Transverse colon (tissue), 4 donors: ENCODE results near the gene HOXB13. TPM values are rescaled to one million over a fixed set of nuclear protein-coding genes. Genes with fewer than 3 reads are reported as not detected.

Experiments used
- DNase-seq: peaks from one replicate; pipeline ENCODE4 v3.0.0-alpha.2; 2019
- H3K27ac ChIP-seq, 4 donors: fragments of 200-600 bp; sonication (generic); 2 replicates each; pipeline ENCODE4 v1.5.1; 2016 to 2018; ENCODE audit warnings: inconsistent platforms in 4 of 4
- H3K27me3 ChIP-seq: fragments of 200-600 bp; sonication (generic); 2 replicates; pipeline ENCODE4 v1.5.1; 2017; ENCODE audit warnings: inconsistent platforms
- H3K36me3 ChIP-seq, 4 donors: fragments of 200-600 bp; sonication (generic); 2 replicates each; pipeline ENCODE4 v1.5.1; 2017 to 2019; ENCODE audit warnings: inconsistent platforms in 4 of 4
- H3K4me1 ChIP-seq, 4 donors: fragments of 200-600 bp; sonication (generic); 2 replicates each; pipeline ENCODE4 v1.5.1; 2017 to 2020; ENCODE audit warnings: inconsistent platforms in 4 of 4
- H3K4me3 ChIP-seq, 4 donors: fragments of 200-600 bp; sonication (generic); 1 replicate in 1 of 4; 2 replicates in 3 of 4; pipeline versions ENCODE4 v1.5.1 to v1.6.1; 2017 to 2019; ENCODE audit warnings: inconsistent platforms in 4 of 4
- H3K9me3 ChIP-seq, 2 donors: fragments of 200-600 bp; sonication (generic); 2 replicates each; pipeline ENCODE4 v1.5.1; 2017 to 2019; ENCODE audit warnings: inconsistent platforms in 2 of 2
- EP300 ChIP-seq: sonication (generic); formaldehyde crosslinking; IDR thresholded peaks from one replicate; pipeline ENCODE4 v1.6.1; 2017; ENCODE audit warnings: antibody characterized with exemption, low read depth
- POLR2A ChIP-seq: fragments of 450-650 bp; IDR thresholded peaks from one replicate; pipeline ENCODE4 v1.6.1; 2016; ENCODE audit warnings: antibody characterized with exemption, mild to moderate bottlenecking, moderate library complexity
- POLR2AphosphoS5 ChIP-seq, 3 donors: sonication (generic); formaldehyde crosslinking; IDR thresholded peaks; one replicate each; pipeline ENCODE4 v1.6.1; 2016; ENCODE audit warnings: antibody characterized with exemption in 3 of 3
- WGBS, 2 donors: methylation state at CpG; one replicate each; pipeline ENCODE4 v1.1.5; 2018; ENCODE audit warnings: low coverage in 1 of 2; 5-methylcytosine and 5-hydroxymethylcytosine counted together
- in situ Hi-C, 4 donors: fragments of 200-750 bp; cut with MboI; loops; one replicate each; pipeline versions ENCODE4 v1.15.0 to v1.15.1; 2017; ENCODE audit warnings: low sequenced_read_pairs in 3 of 4, low pct_ligation_motif_present in 1 of 4, low pct_unique_long_range_greater_than_20kb in 1 of 4
- intact Hi-C: fragments of 100-400 bp; cut with DNase I; formaldehyde crosslinking; loops from one replicate; pipeline ENCODE4 v1.15.1; 2023; ENCODE audit warnings: low total_unique reads
- total RNA-seq, 4 donors: library from RNA; depleted of rRNA; stranded (reverse); fragments of >200 nt; gene quantifications; one replicate each; pipeline ENCODE4 v1.1.0, GENCODE V29; 2016
- TF ChIP-seq, protein P1 (sequence below), 5 experiments: fragments of 200-600 bp in 3 of 5; fragments of 450-650 bp in 2 of 5; sonication (generic) in 3 of 5; IDR thresholded peaks; 1 replicate in 2 of 5; 2 replicates in 3 of 5; pipeline ENCODE4 v1.5.1; 2016 to 2017; ENCODE audit warnings: antibody characterized with exemption in 5 of 5, inconsistent platforms in 3 of 5, mild to moderate bottlenecking in 2 of 5, moderate library complexity in 1 of 5

Gene HOXB13
- total RNA-seq, 4 donors from 2014 or later = 1.2 to 5.7 (median 3.5) TPM

DNA sequence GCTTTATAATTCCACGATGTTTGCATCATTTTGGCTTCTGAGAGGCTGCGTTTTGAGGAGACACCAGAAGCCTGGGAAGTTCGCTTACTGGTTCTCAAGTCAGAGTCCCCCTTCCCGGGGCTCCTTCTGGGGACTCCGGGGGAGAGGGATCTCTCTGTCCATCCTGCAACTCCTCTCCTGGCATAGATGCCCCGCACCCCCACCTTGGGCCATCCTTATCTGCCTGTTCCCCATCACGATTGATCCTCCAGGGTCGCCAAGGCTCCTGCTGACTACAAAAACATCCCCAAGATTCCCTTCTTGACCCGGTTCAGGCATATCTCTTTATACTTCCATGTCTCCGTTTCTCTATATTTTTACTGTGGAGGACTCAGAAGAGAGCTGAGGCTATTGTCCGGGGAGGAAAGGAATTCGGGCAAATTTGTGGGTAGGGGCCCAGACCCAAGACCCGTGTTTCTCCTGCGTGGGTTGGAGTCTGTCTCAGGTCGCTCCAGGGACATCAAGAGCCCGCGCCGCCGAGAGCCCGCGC is 18.4 kb upstream of the HOXB13 start:
- TF ChIP-seq POLR2AphosphoS5 (IDR thresholded peaks at IDR 0.05) (no peak), EP300 (no peak), POLR2A (no peak)
- TF ChIP-seq, protein P1, sequence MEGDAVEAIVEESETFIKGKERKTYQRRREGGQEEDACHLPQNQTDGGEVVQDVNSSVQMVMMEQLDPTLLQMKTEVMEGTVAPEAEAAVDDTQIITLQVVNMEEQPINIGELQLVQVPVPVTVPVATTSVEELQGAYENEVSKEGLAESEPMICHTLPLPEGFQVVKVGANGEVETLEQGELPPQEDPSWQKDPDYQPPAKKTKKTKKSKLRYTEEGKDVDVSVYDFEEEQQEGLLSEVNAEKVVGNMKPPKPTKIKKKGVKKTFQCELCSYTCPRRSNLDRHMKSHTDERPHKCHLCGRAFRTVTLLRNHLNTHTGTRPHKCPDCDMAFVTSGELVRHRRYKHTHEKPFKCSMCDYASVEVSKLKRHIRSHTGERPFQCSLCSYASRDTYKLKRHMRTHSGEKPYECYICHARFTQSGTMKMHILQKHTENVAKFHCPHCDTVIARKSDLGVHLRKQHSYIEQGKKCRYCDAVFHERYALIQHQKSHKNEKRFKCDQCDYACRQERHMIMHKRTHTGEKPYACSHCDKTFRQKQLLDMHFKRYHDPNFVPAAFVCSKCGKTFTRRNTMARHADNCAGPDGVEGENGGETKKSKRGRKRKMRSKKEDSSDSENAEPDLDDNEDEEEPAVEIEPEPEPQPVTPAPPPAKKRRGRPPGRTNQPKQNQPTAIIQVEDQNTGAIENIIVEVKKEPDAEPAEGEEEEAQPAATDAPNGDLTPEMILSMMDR (IDR thresholded peaks at IDR 0.05) = no peak
- Histone ChIP-seq H3K36me3 (no peaks in the 10 kb centered on the region), H3K27ac (no peak overlapping the region), H3K9me3 (no peaks in the 10 kb centered on the region), H3K4me1 (peaks cover 0 to 4% (median 2%) of the 10 kb centered on the region in 4 donors), H3K27me3 (peaks cover 100% of the 10 kb centered on the region), H3K4me3 (no peak overlapping the region)
- intact Hi-C loops = no loop called here
- 0 to 9% methylated on average over 1 to 21 of the region's 21 CpGs for whole genome bisulfite sequencing, 2 donors
- in situ Hi-C loops = no loop called here
- DNase-seq = no peak

DNA sequence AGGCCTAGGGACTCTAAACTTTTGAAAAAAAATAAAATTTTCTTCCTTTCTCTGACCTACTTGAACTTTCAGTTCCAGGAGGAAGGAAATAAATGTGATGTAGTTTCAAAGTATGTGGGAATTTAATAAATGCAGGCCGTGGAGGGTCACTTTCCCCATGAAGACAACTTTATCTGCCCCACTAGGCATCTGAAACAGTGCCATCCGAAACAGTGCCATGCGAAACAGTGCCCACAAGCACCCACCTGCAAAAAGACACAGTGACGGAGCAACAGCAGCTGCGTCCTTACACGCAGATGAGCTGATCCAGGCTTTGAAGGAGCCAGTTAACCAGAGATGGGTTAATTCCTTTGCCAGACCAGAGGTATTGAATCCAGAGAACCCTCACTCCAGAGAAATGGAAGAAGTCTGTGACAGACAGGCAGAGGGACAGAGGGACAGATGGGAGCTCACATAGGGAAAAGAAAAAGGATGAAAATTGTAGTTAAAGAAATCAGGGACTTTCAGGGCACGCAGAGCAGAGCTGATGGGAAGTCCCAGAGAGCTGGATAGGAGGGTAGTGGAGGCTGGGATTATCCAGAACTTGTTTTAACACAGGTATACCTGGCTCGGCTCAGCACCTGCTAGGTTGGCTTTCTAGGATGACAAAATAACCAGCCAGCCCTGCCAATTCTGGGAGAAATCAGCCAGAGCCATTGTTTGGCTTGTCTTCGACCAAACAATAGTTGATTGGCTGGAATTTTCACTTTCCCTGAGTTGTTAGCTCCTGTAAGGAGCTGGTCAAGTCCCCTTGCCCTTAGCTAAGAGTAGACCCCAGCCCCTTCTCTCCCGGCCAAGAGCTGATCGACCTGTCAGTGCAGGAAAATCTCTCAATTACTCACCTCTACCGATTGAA is 17.1 kb upstream of the HOXB13 start:
- WGBS, 2 donors = 12 to 26% methylated on average over 8 to 12 of the region's 12 CpGs
- intact Hi-C loops = no loop called here
- H3K9me3 ChIP-seq = no peaks in the 10 kb centered on the region
- TF ChIP-seq, protein P1 (IDR thresholded peaks at IDR 0.05) = no peak
- no peak for TF ChIP-seq EP300
- no peak for TF ChIP-seq POLR2A
- TF ChIP-seq POLR2AphosphoS5 (IDR thresholded peaks at IDR 0.05) = no peak
- peaks cover 0 to 4% (median 2%) of the 10 kb centered on the region in 4 donors for H3K4me1 ChIP-seq
- H3K36me3 ChIP-seq = no peaks in the 10 kb centered on the region
- no peak overlapping the region for H3K4me3 ChIP-seq
- H3K27ac ChIP-seq = no peak overlapping the region
- DNase-seq = no peak
- in situ Hi-C loops = no loop called here
- peaks cover 100% of the 10 kb centered on the region for H3K27me3 ChIP-seq

DNA sequence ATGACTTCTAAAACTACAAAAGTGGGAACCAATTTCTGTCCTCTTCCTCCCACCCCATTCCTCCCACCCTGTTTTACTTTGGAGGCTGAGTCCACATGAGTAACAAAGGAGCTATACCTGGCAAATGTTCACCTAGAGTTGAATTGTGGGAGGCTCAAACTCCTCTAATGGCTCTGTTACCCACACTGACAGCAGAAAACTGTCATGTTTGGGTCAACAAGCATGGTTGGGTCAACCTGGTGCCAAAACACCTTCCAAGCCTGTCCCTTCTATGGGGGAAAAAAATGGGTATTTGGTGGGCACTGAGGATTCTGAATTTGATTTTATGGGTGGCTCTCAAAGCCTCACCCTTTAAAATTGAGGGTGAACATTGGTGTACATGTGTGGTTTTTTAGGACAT is 12.0 kb upstream of the HOXB13 start:
- peaks cover 100% of the 10 kb centered on the region for H3K27me3 ChIP-seq
- no peak overlapping the region for H3K27ac ChIP-seq
- no peaks in the 10 kb centered on the region for H3K9me3 ChIP-seq
- DNase-seq = no peak
- TF ChIP-seq POLR2AphosphoS5 (IDR thresholded peaks at IDR 0.05) (no peak), EP300 (no peak), POLR2A (no peak)
- TF ChIP-seq, protein P1 (IDR thresholded peaks at IDR 0.05) = no peak
- in situ Hi-C loops = no loop called here
- no peak overlapping the region for H3K4me3 ChIP-seq
- peaks cover 0 to 7% (median 2%) of the 10 kb centered on the region in 4 donors for H3K4me1 ChIP-seq
- H3K36me3 ChIP-seq = no peaks in the 10 kb centered on the region
- intact Hi-C loops = no loop called here

DNA sequence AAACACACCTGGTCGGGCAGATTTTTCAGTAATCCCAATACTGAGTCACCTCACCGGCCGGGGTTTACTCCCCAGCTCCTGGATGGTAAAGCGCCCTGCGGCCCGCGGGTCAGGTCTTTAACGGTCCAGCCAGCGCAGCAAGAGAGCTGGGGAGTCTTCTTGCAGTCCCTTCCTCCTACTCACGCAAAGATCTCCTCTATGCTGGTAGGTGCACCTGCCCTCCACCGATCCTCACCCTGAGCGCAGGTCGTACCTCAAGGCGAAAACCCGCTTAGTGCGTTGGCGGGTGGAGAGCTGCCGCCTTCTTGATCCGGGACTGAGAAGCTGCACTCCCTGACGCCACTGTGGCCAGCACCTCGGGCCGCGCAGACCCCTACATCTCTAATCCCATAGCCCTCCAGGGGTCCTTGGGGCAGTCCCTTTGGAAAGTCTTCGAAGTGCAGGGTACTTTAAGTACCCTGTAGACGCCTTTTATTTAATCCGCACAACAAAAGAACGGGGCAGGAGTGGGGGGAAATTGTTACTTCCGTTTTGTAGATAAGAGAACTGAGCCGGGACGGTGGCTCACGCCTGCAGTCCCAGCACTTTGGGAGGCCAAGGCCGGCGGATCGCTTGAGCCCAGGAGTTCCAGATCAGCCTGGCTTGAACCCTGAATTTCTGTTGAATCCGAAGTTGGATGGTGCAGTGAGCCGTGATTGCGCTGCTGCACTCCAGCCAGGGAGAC is 10.4 kb upstream of the HOXB13 start:
- in situ Hi-C loops = loop anchor here in 3 of 4 donors (10.0 kb wide), 2 partner anchors 46 to 56 kb away; no protein-coding TSS in a partner anchor
- WGBS, 2 donors = 12 to 18% methylated on average over 13 to 37 of the region's 37 CpGs

More for the DNA sequence above, 10.4 kb upstream of the HOXB13 start:
- intact Hi-C loops = no loop called here
- DNase-seq = no peak
- H3K36me3 ChIP-seq = no peaks in the 10 kb centered on the region
- TF ChIP-seq EP300 (no peak), POLR2A (no peak), POLR2AphosphoS5 (IDR thresholded peaks at IDR 0.05) (no peak)
- TF ChIP-seq, protein P1 (IDR thresholded peaks at IDR 0.05) = no peak
- H3K27me3 ChIP-seq = peaks cover 100% of the 10 kb centered on the region
- H3K9me3 ChIP-seq = no peaks in the 10 kb centered on the region
- no peak overlapping the region for H3K4me3 ChIP-seq
- H3K4me1 ChIP-seq = peaks cover 0 to 7% (median 2%) of the 10 kb centered on the region in 4 donors
- H3K27ac ChIP-seq = no peak overlapping the region
